ENCODE results near the gene KLF13.
A peak's percentile ranks its signal among the peaks of the same experiment; 100 is the strongest.

The KLF13 gene

DNA sequence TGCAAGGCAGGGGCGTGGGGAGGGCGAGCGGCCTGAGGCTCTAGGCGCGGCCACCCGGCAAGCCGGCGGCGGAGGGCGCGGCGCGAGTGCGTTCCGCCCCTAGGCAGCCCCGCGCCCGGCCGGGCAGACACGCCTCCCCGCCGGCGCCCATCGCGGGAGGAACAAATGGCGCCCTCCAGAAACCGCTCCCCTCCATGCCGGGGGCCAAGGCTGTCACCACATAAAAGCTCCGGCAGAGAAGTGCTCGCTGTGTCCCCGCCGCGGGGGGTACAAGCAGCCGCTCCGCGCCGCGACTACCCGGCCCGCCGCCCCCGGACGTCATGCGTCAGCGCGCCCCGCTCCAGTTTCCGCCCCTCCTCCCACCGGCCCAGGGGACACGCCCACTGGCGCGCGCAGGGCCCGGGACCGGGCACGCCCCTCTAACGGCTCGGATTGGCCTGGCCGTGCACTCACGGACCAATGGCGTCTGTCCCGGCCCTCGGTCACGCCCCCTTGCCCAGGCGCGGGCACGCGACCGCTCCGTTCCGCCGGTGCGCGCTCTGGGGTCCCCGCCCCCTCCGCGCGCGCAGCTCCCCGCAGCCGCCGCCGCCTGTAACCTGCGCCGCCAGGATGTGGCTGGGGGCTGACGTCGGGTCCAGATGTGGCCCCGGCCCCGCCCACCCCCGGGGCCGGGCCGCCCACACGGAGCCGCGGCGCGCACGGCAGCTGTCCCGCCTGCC lies at the start of gene KLF13:
TSS of gene KLF13 (plus strand) at position 680 of the 719 bp plus-strand sequence. CDS start 378 bp downstream, outside the sequence.
- DNase-seq (ENCODE audit: low read depth in 2 of 2, low spot score in 1 of 2): peak; percentile 99 to 100

DNA sequence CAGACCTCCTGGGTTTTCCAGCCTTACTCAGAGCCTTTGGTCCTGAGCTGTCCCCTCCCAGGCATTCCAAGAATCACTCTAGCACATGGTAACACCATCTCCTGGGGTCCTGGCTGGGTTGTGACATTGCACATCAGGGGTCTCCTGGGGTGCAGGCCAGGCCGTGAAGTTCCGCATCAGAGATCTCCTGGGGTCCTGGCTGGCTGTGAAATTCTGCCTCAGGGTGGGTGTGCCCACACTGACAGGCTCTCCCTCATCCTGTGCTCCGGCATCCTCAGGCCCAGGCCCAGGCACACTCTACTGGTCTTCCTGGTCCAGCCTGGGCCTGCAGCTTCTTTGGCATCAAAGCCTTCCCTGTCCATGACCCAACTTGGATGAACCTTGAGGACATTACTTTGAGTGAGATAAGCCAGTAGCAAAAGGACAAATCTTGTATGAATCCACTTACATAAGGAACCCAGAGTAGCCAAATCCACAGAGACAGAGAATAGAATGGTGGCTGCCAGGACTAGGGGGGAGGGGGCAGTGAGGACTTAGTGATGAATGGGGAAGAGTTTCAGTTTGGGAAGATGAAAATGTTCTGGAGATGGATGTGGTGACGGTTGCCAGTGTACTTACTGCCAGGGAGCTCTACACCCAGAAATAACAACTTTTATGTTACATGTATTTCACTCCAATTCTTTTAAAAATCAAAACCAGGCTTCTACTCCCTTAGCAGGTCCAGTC lies 49.1 kb upstream of the KLF13 start:
- DNase-seq (ENCODE audit: low read depth in 2 of 2, low spot score in 1 of 2): no peak

DNA sequence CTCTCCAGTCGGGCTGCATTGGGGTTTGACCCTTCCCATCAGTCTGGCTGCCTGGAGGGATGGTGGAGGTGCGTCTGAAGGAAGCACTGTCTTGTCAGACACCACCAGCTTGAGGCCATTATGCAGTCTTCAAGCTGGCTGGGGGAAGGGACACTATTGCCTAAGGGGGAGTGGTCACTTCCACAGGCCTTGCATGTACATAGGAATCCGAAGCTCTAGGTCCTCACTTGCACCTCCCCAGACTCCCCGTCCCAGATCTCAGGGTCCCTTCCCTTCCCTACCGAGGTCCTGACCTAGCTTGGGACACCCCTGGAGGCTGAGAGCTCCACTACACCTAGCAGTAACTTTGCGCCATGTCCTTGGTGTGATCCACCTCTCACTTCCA lies 48.6 kb upstream of the KLF13 start:
- no peak for DNase-seq (ENCODE audit: low read depth in 2 of 2, low spot score in 1 of 2)

- DNase-seq (ENCODE audit: low read depth in 2 of 2, low spot score in 1 of 2): no peak
Measured at GRCh38 chr15:31278544-31279220, 48.0 kb upstream of the KLF13 start.

GRCh38 chr15:31279221-31280045 lies 47.2 kb upstream of the KLF13 start:
- no peak for DNase-seq (ENCODE audit: low read depth in 2 of 2, low spot score in 1 of 2)

- no peak for DNase-seq (ENCODE audit: low read depth in 2 of 2, low spot score in 1 of 2)
Measured at GRCh38 chr15:31280046-31280830, 46.4 kb upstream of the KLF13 start.

GRCh38 chr15:31280831-31281216 lies 45.8 kb upstream of the KLF13 start:
- DNase-seq (ENCODE audit: low read depth in 2 of 2, low spot score in 1 of 2): no peak

DNA sequence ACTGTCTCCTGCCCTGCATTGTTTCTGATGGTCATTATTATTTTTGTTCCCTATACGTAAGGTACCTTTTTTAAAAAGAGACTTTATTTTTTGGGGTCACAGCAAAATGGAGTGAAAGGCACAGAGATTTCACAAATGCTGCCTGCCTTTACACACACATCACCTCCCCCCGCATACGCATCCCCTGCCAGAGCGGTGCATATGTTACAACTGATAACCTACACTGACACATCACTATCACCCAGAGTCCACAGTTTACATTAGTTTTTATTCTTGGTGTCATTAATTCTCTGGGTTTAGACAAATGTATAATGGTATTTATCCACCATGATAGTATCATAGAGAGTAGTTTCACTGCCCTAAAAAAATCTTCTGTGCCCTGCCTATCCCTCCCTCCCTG lies 43.6 kb upstream of the KLF13 start:
- no peak for DNase-seq (ENCODE audit: low read depth in 2 of 2, low spot score in 1 of 2)

DNA sequence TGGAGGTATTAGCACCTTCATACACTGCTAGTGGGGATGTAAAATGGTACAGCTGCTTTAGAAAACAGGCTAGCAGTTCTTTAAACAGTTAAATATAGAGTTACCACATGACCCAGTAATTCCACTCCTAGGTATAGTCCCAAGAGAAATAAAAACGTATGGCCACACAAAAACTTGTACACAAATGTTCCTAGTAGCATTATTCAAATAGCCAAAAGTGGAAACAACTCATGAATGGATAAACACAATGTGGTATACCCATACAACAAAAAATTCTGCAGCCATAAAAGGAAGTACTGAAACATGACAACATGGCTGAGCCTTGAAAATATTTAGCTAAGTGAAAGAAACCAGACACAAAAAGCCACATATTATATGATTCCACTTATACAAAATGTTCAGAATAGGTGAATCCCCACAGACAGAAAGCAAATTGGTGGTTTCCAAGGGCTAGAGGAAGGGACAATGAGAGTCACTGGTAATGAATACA lies 40.8 kb upstream of the KLF13 start:
- no peak for DNase-seq (ENCODE audit: low read depth in 2 of 2, low spot score in 1 of 2)

DNA sequence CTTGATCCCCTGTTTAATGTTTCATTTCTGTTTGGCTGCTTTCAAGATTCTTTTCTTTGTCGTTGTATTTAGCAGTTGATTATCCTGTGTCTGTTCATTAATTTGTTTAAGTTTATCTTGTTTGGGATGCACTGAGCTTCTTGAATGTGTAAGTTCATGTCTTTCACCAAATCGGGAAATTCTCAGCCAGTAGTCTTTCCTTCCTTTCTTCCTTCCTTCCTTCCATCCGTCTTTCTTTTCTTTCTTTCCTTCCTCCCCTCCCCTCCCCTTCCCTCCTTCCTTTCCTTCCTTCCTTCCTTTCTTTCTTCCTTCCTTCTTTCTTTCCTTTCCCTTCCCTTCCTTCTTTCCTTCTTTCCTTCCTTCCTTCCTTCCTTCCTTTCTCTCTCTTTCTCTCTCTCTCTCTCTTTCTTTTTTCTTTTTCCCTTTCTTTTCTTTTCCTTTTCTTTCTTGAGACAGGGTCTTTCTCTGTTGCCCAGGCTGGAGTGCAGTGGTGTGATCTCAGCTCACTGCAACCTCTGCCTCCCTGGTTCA lies 35.5 kb upstream of the KLF13 start:
- DNase-seq (ENCODE audit: low read depth in 2 of 2, low spot score in 1 of 2): no peak

GRCh38 chr15:31292391-31293015 lies 34.1 kb upstream of the KLF13 start:
- no peak for DNase-seq (ENCODE audit: low read depth in 2 of 2, low spot score in 1 of 2)

DNA sequence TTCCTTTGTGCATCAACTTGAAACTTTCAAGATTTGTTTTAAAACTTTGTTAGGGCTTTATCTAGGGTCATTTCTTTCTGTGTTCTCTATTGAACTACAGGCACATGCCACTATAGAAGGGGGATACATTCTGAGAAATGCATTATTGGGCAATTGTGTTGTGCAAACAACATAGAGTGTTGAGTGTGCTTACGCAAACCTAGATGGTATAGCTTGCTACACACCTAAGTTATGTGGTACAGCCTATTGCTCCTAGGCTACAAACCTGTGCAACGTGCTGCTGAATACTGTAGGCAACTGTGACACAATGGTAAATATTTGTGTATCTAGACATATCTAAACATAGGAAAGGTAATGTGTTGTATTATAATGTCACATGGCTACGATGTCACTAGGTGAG lies 33.0 kb upstream of the KLF13 start:
- DNase-seq (ENCODE audit: low read depth in 2 of 2, low spot score in 1 of 2): no peak

DNA sequence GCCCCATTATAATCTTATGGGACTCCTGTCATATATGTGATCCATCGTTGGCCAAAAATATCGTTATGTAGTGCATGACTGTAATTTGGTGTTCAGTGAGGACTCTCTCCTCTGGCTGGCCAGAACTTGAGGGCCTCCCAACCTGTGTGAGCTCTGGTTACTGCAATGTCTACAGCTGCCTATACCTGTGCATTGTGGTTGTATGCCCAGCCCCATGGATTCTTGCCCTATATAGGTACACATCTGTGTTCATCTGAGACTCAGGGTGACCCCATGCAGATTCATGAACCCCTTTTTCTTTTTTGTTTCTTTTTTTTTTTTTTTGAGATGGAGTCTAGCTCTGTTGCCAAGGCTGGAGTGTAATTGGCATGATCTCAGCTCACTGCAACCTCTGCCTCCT lies 32.6 kb upstream of the KLF13 start:
- DNase-seq (ENCODE audit: low read depth in 2 of 2, low spot score in 1 of 2): no peak

- DNase-seq (ENCODE audit: low read depth in 2 of 2, low spot score in 1 of 2): no peak
Measured at GRCh38 chr15:31295658-31296057, 31.0 kb upstream of the KLF13 start.

GRCh38 chr15:31296219-31296645 lies 30.4 kb upstream of the KLF13 start:
- DNase-seq (ENCODE audit: low read depth in 2 of 2, low spot score in 1 of 2): no peak

DNA sequence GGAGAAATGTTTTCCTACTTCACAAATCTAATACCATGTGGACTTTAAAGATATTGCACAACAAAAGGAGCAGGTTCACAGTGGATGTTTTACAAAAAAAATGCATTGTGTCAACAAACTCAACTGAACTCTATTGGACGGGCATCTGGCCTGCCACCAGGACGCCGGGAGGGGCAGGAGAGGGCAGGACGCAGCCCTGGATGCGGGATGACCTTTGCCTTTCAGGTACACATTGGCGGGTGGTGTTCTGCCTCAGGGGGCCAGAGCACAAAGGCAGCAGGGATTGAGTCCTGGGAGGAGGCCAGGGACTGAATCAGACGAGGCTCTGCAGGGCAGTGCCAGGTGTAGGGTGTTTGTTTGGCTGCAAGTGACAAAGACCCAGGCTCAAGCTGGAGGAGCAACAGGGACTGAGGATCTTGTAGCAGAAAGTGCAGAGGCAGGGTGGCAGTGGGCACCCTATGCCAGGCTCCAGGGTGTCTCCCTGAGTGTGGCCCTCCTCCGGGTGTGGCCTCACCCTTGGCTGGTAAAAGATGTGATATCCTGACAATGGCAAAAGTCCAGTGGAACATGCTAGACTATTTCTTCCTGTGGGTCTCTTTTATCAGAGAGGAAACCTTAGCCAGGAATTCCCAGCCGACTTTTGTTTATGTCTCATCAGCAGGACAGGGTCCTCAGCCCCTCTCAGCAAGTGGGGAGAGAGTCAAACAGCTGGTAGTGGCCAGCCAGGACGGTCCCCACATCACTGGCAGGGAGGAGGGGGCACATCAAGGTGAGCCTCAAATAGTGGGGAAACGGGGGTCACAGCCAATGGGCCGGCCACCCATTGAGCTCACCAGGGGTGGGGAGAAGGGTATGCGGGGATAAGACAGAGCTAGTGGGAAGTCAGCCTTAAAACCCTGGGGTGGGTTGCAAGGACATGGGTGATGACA lies 29.7 kb upstream of the KLF13 start:
- DNase-seq (ENCODE audit: low read depth in 2 of 2, low spot score in 1 of 2): no peak

GRCh38 chr15:31297575-31298456 lies 28.8 kb upstream of the KLF13 start:
- DNase-seq (ENCODE audit: low read depth in 2 of 2, low spot score in 1 of 2): no peak

All from stimulated activated CD8-positive, alpha-beta memory T cell treated with anti-CD3 and anti-CD28 coated beads, Interleukin-4, amount 100 ng/mL, for 1 hour (primary cell).